NCI-H2227 treated with DMSO at 0.1 percent for 48 hours (cell line): Measurements from ENCODE around the gene PLK5.
"Not testable (repeated sequence)": the region's sequence is repeated elsewhere in the genome, so short reads cannot be mapped to it uniquely, and the experiment has no call there.

Experiments used
- DNase-seq: peaks from one replicate; lab custom pipeline; 2025; lab: John Stamatoyannopoulos, UW

Gene PLK5

DNA sequence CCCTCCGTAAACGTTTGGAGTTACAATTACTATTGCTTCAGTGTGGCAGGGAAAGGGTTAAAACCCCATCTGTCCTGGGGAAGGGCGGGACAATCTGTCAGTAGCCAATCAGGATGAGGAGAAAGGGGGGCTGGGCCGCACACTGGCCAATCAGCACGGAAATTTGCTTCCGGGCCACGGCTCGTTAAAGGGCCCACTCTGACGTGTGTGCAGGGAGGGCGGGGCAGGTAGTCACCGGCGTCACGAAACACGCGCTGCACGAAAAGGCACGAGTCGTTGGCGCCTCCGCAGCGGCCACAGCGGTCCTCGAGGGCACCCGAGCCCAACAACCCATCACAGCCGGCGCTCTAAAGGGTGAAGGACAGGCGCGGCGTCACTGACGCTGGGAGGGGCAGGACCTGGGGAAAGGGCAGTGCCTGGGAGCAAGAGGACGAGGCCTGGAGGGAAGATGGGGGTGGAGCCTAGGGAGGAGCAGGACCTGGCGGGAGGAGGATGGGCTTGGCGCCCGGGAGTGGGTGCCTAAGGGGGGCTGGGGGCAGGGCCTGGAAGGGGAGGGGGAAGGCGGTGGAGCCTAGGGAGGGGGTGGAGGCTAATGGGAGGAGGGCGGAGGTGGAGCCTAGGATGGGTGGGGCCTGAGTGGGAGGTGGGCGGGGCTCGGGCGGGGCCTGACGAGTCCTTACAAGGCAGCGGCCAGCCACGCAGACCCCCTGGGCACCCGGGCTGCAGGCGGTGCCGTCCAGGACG is 15.9 kb upstream of the PLK5 start:
- peak; percentile 78 for DNase-seq

DNA sequence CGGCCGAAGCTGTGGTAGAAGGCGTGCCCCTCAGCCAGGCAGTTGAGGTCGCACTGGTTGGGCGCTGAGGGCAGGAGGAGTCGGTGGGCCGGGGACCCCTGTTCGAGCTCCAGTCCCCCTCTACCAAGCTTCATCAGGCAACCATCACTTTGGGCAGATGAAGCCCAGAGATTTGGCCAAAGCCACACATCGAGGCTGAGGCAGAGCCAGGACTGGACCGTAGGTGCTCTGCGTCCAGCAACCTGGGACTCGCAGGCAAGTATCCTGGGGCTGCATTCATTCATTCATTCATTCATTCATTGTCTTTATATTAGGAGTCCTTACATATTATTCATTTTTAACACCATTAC is 15.4 kb upstream of the PLK5 start:
- DNase-seq = no peak

DNA sequence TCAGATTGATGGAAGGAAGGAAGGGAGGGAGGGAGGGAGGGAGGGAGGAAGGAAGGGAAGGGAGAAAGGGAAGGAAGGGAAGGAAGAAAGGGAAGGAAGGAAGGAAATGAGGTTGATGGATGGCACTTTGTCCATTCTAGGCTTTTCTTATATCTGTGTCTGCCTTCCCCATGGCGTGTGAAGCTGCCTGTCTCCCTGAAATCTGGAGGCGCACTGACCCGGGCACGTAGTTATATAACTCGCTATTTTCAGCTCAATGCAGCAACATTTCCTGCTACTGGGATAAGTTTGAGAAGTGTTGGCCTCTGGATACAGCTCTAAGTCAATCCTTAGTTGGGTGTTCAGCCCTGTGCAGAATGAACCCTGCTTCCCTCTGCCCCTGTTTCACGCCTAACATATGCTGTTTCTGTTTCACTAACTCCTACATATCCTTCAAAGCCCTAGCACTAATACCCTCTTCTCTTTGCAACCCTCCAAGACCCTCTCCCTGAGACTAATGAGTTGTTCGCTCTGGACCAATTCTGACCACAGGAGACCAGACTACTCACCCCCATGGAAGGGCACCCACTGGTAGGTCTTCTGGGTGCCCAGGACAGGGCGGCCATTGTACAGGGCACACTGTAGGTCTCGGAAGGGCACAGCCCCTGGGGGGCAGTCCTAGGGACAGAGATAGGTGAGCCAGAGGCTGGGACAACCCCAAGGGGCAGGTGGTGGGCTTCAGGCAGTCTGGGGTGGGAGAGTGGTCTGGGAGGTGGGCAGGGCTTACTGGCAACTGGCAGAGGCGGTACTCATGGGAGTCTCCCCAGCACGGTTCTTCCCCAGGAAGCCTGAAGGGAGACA is 14.1 kb upstream of the PLK5 start:
- no peak for DNase-seq

DNA sequence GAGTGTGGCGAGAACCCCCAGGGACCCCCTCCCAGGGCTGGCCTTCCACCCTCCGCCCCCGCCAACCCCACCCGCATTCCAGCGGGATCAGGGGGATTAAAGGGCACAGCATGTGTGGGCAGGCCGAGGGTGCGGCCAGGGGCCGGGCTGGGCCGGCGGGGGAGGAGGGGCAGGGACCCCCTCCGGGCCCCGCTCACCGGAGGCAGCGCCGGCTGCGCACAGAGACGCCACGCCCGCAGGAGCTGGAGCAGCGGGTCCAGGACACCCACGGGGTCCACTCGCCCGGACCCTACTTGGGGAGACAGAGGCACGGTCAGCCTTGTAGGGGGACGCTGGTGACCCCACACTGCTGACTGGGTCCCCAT is 13.5 kb upstream of the PLK5 start:
- DNase-seq = no peak

DNA sequence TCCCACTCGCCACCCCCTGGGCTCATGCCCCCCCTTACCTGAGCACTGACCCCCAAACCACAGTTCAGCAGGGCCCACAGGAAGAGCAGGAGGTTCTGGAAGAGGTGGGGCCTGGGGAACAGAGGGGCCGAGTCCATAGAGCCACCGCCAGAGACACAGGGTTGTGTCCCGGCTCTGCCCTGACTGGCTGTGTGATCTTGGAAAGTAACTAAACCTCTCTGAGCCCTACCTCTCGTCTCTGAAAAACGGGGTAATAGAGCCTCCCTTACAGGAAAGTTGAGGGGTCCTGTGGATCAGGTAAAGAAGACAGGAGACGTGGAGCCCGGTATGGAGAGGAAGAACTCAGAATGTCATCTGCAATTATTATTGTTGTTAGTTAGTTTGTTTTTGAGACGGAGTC is 13.1 kb upstream of the PLK5 start:
- DNase-seq = no peak

DNA sequence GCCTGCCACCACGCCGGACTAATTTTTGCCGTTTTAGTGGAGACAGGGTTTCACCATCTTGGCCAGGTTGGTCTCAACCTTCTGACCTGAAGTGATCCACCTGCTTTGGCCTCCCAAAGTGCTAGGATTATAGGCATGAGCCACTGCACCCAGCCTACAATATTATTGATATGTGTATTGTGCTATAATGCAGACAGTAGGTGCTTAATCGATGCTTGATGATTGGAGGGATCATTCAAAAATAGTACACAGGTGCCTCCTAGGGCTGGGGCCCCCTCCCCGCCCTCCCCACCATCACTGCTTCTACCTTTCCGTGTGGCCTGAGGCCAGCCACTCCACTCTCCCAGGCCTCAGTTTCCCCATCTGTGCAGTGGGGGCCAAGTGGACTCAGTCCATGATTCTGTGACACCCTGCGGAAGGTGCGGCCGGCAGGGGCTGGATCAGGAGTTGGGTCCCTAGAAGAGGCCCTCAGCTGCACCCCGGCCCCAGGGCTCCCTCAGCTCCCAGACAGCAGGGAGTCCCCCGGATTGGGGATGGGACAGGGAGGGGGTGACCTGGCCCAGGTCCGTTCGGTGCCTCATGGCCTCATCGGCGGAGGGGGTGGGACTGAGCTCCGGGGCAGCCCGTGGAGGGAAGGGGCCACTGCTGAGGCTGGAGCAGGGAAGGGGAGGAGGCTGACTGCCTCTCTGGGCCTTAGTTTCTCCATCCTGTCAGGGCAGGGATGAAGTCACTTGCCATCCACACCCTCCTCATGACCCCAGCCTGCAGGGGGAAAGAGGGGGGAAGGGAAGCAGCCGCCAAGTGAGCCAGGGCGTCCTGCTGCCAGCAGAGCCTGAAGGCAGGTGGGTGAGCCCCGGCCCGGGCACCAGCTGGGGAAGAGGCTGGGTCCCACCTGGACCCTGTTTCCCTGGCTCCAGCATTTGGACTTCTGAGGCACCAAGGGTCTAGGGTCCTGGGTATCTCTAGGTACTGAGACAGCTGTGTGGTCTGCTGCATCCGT is 12.3 kb upstream of the PLK5 start:
- DNase-seq = no peak

DNA sequence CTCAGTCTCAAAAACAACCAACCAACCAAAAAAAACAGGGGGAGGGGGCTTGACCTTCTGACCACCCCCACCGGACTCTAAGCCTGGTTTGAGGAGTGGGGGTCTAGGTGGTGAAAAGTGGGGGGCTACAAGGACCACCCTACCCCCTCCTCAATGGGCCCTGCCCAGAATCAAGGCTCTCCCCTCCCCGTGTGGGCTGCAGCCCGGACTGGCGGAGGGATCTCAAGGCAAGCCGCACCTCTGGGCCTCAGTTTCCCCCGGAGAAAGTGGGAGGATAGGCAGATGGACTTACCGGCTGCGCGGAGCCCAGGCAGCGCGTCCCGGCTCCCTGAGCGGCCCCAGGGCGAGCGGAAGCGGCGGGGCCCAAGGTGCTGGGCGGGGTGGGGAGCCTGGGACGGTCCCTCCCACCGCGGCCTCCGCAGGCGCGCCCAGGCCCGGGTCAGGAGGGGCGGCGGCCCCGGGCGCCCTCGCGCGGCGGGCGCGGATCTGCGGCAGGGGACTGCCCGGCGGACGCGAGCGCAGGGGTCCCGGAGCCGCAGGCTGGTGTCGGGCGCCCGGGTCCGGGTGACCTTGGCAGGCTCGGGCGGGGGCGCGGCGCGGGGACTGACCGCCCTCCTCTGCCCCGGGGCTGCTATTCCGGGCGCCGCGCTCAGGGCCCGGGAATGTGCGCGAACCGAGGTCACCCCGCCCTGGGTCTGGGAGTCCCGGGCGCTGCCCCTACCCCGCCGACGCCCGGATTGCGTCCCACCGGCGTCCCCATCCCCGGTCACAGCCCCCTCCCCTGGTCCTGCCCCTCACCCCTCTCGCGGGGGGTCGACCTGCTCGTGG is 11.0 kb upstream of the PLK5 start, which contains the start of gene ADAMTSL5:
ADAMTSL5 (minus strand) TSS at position 349 of the 828 bp plus-strand sequence. CDS start 2,076 bp downstream, outside the sequence.
- DNase-seq = no peak

DNA sequence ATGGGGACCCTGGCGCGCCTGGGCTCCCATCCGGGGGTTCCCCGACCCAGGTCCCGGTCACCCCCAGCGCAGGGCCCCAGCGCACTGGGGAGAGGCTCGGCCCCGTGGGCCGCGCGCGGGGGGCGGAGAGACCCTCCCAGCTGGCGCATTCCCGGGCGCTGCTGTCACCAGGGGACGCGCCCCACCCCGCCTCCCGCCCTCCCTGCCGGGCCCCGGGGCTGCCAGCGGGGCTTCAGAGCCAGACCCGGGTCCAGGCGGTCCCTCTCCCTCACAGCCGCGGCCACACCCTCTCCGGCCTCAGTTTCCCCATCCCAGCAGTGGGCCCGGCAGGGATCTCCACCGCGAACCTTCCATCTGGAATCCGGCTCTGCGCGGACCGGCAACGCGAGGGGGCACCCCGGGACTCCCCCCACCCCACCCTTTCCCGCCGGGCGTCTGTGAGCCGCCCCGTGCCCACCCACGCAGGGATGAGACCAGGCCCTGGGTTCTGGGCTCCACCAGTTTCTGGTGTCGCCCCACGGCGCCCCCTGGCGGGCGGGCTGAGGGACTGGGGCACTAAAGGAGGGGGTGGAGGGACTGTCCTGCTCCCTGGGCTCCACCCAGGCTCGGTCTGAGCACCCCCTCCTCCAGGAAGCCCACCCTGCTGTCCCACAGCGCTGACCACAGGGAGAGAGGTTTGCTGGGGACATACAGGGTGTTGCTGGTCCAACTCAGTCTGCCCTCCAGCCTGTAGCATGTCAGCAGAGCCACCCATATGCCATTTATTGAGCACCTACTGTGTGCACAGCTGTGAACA is 10.2 kb upstream of the PLK5 start:
- no peak for DNase-seq

DNA sequence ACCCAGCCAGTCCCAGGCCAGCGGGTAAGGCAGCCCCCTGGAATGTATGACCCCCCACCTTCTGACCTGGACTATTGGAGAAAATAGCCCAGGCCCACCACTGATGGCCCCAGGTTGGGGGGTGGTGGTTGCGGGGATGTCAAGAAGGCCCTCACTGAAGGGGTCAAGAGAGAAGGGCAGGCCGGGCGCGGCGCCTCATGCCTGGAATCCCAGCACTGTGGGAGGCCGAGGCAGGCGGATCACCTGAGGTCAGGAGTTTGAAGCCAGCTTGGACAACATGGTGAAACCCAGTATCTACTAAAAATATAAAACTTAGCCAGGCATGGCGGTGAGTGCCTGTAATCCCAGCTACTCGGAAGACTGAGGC is 9.6 kb upstream of the PLK5 start:
- no peak for DNase-seq

DNA sequence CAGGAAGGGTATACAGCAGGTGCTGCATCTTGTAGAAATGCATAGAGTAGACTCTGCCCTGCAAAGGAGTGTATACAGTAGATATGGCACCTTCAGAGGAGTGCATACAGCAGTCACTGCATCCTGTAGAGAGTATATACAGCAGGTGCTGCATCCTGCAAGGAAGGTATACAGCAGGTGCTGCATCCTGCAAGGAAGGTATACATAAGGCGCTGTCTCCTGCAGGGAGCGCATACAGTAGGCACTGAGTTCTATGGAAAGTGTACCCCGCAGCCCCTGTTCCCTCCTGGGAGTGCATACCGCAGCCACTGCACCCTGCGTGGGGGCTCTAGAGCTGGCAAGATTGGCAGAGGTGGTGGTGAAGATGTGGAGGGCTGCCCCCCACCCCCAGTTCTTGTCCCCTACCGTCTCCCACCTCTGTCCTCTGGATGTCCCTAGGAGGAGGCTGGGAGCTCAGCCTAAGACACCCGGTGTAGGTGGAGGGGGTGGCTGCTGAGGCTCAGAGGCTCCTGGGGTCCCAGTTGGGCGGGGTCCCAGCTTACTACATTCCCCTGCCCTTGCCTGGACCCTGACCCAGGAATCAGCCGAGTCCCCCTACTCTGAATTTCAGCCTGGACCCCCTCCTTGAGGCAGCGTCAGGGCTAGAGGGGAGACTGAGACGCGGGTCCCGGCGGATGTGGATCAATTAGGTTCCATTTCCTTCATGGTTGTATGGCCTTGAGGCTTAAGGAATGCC is 8.7 kb upstream of the PLK5 start:
- DNase-seq = no peak

DNA sequence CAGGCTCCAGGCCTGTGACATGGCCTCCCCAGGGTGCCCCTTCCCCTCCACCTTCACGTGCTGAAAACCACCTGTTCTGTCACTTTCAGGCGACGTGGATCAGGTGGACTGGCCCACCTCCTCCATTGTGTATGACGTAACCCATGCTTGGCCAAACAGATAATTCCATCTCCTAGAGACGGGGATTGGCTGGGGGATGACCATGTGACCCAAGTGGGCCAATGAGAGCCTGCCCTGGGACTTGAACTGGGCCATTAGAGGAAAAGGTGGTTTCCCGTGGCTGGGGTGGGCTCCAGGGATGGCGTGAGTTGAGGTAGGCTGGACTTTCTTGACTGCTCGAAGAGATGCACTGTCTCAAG is 7.5 kb upstream of the PLK5 start:
- no peak for DNase-seq

DNA sequence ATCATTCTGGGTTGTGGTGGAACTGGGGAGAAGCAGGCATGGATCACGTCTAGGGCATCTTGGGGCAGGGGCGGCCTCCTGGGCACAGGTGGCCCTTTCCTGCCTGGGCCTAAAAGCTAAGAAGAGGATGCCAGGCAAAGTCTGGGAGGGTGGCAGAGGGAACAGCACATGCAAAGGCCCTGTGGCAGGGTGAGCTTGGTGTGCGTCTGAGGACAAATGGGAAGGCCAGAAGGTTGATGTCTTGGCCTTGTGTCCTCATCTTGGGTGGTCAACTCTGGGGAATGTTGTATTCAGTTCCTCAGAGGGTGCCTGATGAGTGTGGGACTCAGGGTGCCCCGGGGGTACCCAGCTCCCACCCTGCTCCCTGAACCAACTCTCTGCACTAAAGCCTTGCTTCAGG is 5.4 kb upstream of the PLK5 start:
- no peak for DNase-seq

DNA sequence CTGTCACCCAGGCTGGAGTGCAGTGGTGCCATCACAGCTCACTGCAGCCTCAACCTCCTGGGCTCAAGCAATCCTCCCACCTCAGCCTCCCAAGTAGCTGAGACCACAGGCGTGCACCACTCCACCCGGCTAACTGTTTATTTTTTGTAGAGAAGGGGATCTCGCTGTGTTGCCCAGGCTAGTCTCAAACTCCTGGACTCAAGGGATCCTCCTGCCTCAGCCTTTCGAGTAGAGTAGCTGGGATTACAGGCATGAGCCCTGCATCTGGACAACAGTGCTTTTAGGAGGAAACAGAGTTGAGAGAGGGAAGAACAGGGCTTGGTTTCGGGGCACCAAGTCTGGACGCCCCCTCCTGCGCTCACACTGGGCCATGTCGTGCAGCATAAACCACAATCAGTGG is 4.1 kb upstream of the PLK5 start:
- not testable (repeated sequence) for DNase-seq

DNA sequence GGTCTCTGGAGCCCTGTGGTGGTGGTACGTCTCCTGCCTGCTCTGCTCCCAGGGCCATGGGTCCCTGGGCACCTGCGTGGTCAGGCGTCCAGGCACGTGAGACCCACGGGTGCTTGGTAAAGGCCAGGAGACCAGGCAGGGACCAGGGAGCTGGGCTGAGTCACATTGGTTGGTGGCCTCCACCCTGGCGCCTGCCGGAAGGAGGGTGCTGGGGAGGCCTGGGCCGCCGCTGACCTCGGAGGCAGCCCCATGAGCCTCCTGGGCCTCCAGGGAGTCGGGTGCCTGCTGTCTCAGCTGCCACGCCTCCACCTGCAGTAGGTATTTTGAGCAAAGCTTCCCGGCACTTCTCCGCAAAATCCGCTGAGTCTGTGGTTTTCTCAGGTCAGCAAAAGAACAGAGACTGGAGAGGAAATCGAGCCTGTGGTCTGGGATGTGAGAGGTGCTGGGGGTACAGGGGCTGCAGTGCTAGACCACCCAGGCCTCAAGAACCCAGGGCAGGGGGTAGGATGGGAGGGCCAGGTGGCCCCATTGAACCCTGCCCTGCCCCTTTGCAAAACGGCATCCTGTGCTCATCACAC is 3.6 kb upstream of the PLK5 start:
- no peak for DNase-seq

DNA sequence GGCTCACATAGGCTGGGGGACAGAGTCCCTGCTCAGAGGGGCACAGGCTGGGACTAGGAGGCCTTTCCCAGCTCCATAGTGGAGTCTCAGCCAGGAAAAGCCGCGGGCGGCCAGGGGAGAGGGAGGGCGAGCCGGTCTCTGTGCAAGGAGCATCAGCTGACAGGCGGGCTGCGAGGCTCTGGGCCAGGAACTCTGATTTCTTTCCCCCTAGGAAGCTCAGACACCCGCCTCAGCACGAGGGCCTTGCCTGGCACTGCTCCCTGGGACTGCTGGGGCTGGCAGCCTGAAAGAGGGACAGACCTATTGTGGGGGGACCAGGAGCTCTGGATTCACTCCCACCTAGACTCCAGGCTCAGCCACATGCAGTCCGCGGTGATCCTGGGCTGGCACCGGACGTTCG is 2.2 kb upstream of the PLK5 start:
- no peak for DNase-seq

DNA sequence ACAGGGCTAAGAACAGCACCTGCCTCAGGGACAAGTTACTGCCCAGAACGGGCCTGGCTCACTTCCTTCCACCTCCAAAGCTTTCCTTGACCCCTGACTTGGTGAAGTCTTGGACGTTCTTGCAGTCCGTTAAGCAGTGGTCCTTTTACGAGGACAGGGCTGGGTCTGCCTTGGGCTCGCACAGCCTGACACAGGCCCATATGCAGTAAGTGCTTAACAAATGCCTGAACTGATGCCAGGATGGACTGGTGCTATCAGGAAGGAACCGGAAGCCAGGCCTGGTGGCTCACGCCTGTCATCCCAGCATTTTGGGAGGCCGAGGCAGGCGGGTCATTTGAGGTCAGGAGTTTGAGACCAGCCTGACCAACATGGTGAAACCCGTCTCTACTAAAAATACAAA is 1.8 kb upstream of the PLK5 start:
- no peak for DNase-seq

DNA sequence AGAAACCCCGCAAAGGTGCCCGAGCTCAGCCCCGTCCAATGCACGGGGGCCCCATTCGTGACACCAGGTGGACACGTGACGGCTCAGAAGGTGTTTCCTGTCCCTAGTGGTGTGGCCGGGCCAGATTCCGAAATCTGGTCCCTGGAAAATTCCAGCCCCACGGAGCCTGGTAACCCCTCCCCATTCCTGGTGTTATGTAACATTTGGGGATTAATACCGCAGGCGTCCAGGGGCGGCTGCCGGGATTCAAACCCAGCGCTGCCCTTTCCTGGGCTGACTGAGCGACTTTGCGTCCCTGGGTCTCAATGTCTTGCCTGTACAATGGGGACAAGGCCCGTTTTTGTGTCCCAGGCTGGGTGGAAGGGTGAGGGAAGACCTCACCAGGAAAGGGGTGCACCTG is 1.0 kb upstream of the PLK5 start:
- DNase-seq = no peak

DNA sequence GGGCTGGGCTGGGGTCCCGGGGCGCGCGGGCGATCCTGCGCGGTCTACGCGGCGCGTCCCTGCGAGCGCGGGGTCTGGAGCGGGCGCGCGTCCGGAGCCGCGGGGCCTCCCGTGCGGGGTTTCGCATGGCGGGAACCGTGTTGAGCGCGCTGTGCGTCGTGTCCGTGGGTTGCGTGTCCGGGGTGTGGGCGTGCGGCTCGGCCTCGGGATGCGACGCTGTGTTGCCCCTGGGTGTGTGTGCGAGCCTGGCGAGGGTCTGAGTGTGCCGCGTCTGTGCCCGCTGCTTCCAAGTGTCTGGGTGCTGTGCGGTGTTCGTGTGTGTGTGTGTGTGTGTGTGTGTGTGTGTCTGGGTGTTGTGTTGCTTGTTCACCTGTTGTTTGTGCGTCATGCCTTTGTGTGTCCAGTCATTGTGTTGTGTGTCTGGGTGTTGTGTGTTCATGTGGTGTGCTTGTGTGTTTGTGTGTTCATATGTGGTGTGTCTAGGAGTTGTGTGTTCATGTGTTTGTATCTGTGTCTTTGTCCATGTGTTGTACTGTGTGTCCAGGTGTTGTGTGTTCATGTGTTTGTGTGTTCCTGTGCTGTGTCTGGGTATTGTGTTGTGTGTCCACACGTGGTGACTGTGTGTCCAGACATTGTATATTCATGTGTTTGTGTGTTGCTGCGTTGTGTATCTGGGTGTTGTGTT is 552 bp downstream of the PLK5 start:
- DNase-seq = no peak

DNA sequence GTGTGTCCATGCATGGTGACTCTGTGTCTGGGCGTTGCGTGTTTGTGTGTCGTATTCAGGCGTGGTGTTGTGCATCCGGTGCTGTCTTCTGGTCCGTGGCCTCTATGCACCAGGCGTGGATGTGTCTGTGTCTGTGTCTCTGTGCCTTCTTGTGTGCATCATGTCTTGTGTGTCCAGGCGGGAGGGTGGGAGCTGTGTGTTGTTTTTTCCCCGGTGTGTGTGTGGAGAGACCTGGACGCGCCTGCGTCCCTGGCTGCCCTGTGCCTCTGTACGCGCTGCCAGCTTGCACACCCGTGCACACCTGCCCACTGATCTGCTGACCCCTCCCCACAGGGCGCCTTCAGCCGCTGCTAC is 1.1 kb downstream of the PLK5 start:
- no peak for DNase-seq
